GM13977 (cell line): ENCODE measurements around the gene BNC2.

Experiments used
- DNase-seq: peaks from one replicate; pipeline ENCODE4 v3.0.0; 2012; ENCODE audit warnings: low spot score
- in situ Hi-C: fragments of 300-500 bp; cut with MboI; formaldehyde crosslinking; loops from one replicate; pipeline ENCODE4 v1.12.0; 2022; ENCODE audit warnings: low sequenced_read_pairs, low pct_unique_long_range_greater_than_20kb, mixed read lengths, inconsistent platforms; ENCODE audit not compliant: unreplicated experiment
- TF ChIP-seq, protein P1 (sequence below): IDR thresholded peaks from 2 replicates; pipeline ENCODE4 v1.5.1; 2012; ENCODE audit warnings: mild to moderate bottlenecking, control low read depth; ENCODE audit not compliant: insufficient read depth; ENCODE audit errors: extremely low read depth, missing control alignments

Gene BNC2

DNA sequence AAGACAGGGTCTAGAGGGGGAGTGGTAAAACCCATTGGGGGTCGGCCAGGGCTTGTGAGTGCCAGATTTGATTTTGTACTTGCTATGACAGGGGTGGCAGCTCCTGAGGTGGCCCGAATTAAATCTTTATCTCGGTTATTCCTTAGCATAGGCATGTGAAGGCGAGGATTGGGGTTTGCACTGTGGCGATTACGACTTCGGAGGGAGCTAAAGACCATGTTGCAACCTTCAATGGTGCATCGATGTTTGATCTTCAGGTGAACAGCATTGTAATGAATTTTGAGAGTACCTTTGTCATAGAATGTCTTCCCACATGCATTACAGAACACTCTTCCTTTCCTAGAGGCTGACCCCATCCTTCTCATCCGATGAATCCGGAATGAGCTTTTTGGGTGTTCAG, 433.9 kb downstream of the BNC2 start:
- TF ChIP-seq, protein P1, sequence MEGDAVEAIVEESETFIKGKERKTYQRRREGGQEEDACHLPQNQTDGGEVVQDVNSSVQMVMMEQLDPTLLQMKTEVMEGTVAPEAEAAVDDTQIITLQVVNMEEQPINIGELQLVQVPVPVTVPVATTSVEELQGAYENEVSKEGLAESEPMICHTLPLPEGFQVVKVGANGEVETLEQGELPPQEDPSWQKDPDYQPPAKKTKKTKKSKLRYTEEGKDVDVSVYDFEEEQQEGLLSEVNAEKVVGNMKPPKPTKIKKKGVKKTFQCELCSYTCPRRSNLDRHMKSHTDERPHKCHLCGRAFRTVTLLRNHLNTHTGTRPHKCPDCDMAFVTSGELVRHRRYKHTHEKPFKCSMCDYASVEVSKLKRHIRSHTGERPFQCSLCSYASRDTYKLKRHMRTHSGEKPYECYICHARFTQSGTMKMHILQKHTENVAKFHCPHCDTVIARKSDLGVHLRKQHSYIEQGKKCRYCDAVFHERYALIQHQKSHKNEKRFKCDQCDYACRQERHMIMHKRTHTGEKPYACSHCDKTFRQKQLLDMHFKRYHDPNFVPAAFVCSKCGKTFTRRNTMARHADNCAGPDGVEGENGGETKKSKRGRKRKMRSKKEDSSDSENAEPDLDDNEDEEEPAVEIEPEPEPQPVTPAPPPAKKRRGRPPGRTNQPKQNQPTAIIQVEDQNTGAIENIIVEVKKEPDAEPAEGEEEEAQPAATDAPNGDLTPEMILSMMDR, result no peak
- no peak for DNase-seq
- in situ Hi-C loops, result no loop called here

DNA sequence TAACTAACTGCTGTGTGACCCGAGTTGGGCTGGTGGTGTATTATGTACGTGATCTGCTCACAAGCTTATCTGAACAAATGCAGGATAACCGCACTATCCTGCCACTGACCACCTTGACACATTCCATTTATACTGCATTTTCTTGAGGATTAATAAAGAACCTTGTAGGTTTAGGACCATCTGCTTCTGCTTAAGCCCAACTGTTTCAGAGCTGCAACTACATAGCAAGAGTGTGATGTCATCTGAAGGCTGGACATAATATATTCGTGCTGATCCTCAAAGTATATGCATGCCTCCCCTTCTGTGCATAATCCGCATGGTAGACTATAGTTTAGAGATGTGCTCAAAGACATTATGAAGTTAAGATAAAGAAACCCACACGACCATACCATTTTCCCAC, 435.9 kb downstream of the BNC2 start:
- no peak for DNase-seq
- in situ Hi-C loops, result no loop called here
- TF ChIP-seq, protein P1, result no peak

GRCh38 chr9:16433494-16433893, 437.0 kb downstream of the BNC2 start:
- TF ChIP-seq, protein P1, result no peak
- DNase-seq, result no peak
- in situ Hi-C loops, result no loop called here

DNA sequence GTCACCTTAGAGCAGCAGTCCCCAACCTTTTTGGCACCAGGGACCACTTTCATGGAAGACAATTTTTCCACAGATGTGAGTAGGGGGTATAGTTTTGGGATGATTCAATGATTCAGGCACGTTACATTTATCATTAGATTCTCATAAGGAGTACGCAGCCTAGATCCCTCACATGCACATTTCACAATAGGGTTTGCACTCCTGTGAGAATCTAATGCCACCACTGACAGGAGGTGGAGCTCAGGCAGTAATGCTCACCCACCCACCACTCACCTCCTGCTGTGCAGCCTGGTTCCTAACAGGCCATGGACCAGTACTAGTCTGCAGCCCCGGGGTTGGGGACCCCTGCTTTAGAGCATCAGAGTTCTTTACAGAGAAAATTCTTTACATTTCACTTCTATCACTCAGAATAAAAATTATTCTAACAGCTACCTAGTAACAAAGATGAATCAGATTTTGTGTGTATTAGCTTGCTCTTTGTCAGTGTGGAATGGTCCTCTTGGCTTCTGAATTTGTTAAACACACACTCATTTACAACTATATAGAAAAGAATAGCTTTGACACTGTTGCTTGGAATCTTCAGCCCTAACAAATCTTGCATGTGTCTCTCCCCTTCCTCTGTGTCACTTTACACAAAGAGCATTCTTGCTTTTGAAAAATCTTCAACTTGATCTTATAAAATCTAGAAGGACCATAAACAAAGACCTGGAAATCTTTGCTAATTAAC, 438.6 kb downstream of the BNC2 start:
- in situ Hi-C loops, result no loop called here
- TF ChIP-seq, protein P1, result no peak

DNA sequence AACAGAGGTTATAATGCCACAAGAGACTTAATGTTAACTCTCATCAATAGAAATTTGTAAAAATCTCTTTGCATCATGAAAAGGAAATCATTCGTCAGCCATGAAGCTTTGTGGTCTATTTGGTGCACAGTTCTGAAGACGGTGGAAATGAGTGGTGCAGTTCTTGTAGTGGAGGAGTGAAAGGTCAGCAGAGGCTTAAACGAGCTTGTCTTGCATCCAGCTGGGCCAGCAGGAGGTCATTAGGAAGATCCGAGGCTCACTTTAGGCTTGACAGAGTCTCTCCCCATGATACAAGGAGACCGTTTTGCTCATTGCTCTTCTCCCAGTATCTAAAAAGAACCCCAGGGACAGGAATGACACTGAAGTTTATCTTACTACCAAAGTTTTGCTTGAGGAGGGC, 440.8 kb downstream of the BNC2 start:
- no peak for DNase-seq
- TF ChIP-seq, protein P1, result no peak
- in situ Hi-C loops, result no loop called here

More for the DNA sequence above, 438.6 kb downstream of the BNC2 start:
- DNase-seq, result no peak

DNA sequence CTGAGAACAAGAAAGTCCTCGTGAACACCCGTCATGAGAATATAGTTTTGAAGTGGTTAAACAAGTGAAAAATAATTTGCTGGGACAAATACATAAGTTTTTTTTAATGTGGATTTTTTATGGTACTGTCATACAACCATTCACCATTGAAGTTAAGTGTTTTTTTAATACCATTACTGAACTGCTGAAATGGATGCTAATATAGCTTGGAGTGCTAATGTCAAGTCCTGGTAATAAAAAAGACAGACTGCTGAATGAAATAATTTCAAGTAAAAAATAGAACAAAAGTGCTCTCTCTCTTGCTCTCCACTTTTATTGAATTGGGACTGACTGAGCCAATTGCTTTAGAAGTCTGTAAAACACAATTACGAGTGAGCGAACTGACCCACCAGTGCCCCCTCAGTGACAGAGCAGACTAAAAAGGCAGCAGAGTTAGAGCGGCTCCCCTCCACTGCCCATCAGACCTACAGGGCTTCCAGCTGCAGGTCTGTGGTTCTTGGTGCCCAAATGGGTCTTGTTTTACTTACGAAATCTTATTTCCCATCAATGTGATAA, 442.5 kb downstream of the BNC2 start:
- DNase-seq, result no peak
- in situ Hi-C loops, result no loop called here
- TF ChIP-seq, protein P1, result no peak

- TF ChIP-seq, protein P1, result no peak
- in situ Hi-C loops, result no loop called here
- DNase-seq, result no peak
Measured at GRCh38 chr9:16426716-16427115, 443.8 kb downstream of the BNC2 start.
